Glomerular endothelial cell (primary cell): Measurements from ENCODE around the gene IGDCC3. TPM values are rescaled to one million over a fixed set of nuclear protein-coding genes. Genes with fewer than 3 reads are reported as not detected.

ENCODE experiments used
- DNase-seq: peaks from one replicate; pipeline ENCODE4 v3.0.0-alpha.2; 2011; ENCODE audit warnings: low read depth, low spot score; ENCODE audit errors: extremely low read depth
- total RNA-seq: library from RNA; depleted of rRNA; stranded (reverse); fragments of >200 nt; gene quantifications from 2 replicates; pipeline ENCODE4 v1.2.3, GENCODE V29; 2015

Gene IGDCC3
- total RNA-seq, 1 donor from 2014 or later: 0.41 TPM

GRCh38 chr15:65390447-65390846 lies 12.6 kb upstream of the IGDCC3 start:
- no peak for DNase-seq

GRCh38 chr15:65389226-65389625 lies 11.4 kb upstream of the IGDCC3 start:
- DNase-seq: no peak

- no peak for DNase-seq
Observed at GRCh38 chr15:65388306-65389080, 10.7 kb upstream of the IGDCC3 start.

GRCh38 chr15:65386886-65387285 lies 9.1 kb upstream of the IGDCC3 start:
- DNase-seq: no peak

- DNase-seq: no peak
Observed at GRCh38 chr15:65386376-65386775, 8.6 kb upstream of the IGDCC3 start.

GRCh38 chr15:65385870-65386258 lies 8.1 kb upstream of the IGDCC3 start:
- no peak for DNase-seq

GRCh38 chr15:65384895-65385869 lies 7.4 kb upstream of the IGDCC3 start:
- DNase-seq: peak; percentile 51

GRCh38 chr15:65384505-65384894 lies 6.7 kb upstream of the IGDCC3 start:
- DNase-seq: no peak

GRCh38 chr15:65383991-65384390 lies 6.2 kb upstream of the IGDCC3 start:
- no peak for DNase-seq

GRCh38 chr15:65383456-65383855 lies 5.7 kb upstream of the IGDCC3 start:
- DNase-seq: no peak

GRCh38 chr15:65382921-65383320 lies 5.1 kb upstream of the IGDCC3 start:
- DNase-seq: no peak

GRCh38 chr15:65382146-65382491 lies 4.3 kb upstream of the IGDCC3 start:
- DNase-seq: no peak

GRCh38 chr15:65381445-65382145 lies 3.8 kb upstream of the IGDCC3 start:
- no peak for DNase-seq

- DNase-seq: no peak
Observed at GRCh38 chr15:65379986-65380385, 2.2 kb upstream of the IGDCC3 start.

GRCh38 chr15:65377105-65377975 lies 462 bp downstream of the IGDCC3 start:
- DNase-seq: no peak

GRCh38 chr15:65376767-65377104 lies 1.1 kb downstream of the IGDCC3 start:
- DNase-seq: no peak

- no peak for DNase-seq
Observed at GRCh38 chr15:65375871-65376607, 1.8 kb downstream of the IGDCC3 start.

- DNase-seq: no peak
Observed at GRCh38 chr15:65374821-65375401, 2.9 kb downstream of the IGDCC3 start.

- DNase-seq: no peak
Observed at GRCh38 chr15:65374334-65374733, 3.5 kb downstream of the IGDCC3 start.
